Fibroblast of upper back skin (primary cell): Measurements from ENCODE around the gene SRGAP1.
"Not testable (repeated sequence)": the region's sequence is repeated elsewhere in the genome, so short reads cannot be mapped to it uniquely, and the experiment has no call there.

ENCODE experiments used
- DNase-seq: peaks from one replicate; pipeline ENCODE4 v3.0.0-alpha.2; 2013

SRGAP1 gene

DNA sequence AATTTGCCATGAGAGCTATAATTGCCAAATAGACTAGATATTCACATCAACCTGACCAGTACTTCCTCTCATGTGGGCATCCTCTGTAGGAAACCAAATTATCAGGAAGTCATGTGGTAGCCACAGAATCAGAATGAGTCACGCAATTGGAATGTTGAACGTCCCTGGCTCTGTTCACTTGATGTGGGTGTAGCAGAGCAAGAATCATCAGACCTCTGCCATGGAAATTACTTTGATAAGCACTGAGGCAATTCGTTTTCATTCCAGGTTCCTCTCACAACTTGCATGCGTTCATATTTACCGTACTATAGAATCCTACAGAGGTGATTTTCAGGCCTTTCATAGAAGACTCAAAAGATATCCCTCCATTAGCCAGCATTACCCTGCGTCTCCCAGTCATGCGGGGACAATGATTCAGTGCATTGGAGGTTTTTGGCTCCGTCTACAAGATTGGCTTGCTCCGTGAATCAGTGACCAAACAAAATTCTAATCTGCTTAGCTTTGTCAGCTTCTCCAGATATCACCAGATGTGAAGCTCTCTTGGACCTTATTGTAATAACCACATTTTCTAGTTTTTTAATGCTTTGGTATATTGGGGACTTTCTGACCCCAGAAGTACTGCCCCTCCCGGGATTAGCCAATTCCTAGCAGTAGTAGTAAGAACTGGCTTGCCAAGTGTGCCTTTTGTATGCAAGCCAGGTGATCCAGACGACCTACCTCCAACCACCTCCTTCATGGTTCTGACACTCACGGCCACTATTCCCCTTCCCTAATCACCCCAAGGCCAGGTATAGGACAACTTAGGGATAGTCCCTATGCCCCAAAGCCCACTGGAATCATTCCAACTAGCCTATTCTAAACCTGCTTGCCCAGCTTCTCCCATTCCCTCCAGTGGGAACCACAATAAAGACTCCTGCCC is 244.2 kb downstream of the SRGAP1 start:
- DNase-seq: peak; percentile 95

DNA sequence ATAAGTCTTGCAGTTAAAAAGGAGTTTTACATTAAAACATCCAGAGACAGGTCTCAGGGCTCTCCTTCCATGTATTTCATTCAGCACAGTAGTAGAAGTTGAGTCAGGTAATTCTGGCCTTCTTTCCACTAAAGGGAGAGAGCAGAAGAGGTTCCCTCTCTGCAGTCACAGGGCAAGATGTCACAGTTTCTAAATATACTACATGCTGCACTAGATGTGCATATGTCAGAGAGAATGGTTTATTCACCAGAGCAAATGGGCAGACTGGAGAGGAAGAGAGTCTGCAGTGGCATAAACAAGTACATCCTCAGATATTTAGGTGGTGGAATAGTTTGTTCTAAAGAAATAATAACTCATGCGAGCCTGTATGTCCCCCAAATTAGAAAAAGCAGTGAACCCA is 245.5 kb downstream of the SRGAP1 start:
- no peak for DNase-seq

DNA sequence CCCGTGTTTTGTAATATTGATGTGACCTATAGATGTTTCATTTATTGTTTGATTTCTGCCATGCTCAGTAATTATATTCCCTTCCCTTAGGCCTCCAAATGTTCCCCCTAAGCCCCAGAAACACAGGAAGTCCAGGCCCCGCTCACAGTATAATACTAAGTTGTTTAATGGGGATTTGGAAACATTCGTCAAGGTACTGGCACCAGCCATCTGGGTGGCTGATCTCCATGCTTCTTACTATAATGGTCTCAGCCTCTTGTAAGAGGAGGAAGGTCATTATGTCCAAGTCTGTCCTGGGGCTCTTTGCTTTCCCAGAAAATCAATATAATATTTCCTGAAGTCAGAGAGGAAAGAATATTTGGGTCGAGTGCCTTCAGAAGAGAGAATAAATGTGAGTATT is 246.7 kb downstream of the SRGAP1 start:
- DNase-seq: no peak

DNA sequence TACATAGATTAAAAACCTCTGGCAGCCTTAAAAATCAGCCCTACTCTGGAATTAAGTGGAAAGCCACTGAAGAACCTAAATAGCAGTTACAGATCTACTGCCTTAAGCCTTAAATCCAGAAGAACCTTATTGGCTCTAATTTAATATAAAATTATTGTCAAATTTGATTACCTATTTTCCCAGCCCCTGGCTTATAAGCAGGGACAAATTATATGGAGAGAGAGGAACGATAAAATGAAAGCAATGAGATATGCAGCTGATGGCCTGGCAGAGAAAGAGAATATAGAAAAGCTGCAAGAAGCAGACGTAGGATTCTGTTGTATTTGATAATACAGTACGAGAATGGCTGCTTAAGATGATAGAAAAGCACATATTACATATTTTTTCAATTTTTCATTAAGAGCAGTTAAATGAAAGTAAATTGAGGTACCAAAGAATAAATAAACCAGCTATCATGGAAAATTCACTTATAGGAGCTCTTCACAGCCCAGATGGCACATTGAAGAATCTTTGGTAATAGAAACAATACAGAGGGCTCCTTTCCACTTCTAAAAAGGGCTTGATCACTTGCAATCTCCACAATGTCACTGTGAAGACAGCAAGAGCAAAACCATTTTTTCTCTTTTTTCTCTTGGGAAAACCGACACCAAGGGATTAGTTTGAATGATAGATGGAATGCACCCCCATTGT is 248.2 kb downstream of the SRGAP1 start:
- no peak for DNase-seq

DNA sequence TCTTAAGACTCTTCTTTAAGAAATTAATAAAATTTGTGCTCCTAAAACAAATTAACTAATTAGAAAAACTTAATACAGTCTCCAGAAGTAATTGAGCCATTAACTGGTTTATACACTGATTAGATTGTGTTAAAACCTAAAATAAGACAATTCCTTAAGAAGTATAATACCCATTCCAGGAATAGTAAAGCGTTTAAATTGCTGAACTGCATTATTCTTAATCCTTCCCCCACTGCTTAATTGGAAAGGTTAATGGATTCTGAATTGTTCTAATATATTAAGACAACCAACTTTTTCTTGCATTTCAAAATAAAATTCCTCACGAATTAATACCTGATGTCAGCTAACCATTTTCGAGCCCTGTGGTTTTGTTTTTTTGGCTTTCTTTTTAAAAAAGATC is 249.2 kb downstream of the SRGAP1 start:
- no peak for DNase-seq

DNA sequence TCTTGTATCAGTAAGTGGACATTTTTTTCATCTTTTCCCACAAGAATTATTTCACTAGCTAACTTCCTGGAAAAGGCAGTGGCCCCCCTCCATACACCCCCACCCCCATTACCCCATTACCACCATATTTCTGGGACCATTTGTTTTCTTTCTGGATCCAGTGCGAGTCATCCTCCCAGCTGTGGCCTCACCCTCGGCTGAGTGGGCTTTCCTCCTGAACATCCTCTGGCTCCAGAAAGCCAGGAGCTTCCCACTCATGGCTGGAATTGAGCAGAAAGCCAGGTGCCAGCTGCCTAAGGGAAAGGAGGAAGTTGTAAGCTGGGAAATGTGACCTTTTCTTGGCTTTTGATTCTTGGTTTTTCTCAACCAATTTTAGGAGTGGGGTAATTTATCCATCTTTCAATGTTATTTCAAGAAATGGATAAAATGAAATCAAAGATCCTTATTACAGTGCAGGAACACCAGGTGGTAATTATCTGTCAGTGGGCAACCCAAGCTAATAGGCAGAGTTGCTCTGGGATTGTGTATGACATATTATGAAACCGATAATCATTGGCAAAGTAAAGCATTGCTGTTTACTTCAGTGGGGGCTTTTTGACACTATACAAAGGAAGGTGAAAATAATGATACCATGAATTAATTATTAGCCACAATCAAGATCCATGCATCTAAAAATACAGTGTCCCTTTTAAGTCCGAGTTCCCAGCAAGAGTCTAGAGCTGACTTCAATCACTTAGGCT is 253.0 kb downstream of the SRGAP1 start:
- DNase-seq: peak; percentile 43

DNA sequence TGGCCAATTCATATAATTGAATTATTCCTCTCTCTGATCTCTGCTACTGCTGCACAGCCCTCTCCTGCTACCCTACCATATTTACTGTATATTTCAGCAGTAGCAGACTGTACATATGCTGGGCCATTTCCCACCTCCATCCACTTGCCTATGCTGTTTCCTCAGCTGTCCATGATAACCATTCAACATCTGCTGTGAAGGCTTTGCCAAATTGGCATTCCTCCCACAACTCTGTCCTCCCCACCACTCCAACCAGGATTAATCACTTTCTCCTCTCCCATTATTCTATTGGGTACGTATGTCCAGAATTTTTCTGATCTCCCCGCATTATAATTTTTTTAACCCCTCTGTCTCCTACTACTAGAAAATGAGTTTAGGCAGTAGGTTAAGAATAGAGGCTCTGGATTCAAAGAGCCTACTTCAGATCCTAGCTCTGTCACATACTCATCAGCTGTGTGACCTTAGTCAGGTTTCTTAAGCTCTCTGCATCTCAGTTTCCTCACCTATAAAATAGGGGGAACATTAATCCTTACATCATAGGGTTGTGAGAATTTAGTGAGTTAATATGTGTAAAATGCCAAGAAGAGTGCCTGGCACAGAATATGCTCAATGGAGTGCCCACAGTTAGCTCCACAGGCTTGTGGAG is 254.3 kb downstream of the SRGAP1 start:
- peak; percentile 86 for DNase-seq

DNA sequence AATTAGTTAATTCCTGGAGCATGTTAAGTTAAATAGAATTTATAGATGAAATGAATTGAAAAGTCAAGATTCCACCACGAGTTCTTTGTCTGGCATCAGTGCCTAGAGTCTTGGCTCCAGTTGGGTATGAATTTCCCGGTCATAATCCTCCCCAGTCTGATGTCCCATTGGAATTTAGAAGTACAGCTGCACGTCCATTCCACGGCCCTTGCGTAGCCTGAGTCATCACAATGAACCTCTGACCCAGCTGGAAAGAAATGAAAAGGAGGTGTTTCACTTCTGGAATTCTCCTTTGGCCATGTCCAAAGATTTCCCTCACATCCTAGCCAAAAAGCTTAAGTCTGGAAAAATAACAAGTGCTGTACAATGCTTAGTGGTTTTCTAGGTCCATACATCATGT is 254.9 kb downstream of the SRGAP1 start:
- DNase-seq: peak; percentile 95

DNA sequence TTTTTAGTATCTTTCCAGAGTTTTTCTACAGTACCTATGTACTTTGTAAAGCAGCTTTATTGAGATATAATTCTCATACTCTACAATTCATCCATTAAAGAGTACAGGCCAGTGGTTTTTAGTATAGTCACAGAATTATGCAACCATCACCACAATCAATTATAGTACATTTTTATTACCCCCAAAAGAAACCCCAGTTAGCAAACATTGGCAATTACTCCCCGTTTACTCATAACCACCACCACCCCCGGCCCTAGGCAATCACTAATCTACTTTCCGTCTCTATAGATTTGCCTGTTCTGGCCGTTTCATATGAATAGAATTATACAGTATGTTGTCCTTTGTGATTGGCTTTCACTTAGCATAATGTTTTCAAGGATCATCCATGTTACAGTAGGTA is 257.8 kb downstream of the SRGAP1 start:
- peak; percentile 72 for DNase-seq

DNA sequence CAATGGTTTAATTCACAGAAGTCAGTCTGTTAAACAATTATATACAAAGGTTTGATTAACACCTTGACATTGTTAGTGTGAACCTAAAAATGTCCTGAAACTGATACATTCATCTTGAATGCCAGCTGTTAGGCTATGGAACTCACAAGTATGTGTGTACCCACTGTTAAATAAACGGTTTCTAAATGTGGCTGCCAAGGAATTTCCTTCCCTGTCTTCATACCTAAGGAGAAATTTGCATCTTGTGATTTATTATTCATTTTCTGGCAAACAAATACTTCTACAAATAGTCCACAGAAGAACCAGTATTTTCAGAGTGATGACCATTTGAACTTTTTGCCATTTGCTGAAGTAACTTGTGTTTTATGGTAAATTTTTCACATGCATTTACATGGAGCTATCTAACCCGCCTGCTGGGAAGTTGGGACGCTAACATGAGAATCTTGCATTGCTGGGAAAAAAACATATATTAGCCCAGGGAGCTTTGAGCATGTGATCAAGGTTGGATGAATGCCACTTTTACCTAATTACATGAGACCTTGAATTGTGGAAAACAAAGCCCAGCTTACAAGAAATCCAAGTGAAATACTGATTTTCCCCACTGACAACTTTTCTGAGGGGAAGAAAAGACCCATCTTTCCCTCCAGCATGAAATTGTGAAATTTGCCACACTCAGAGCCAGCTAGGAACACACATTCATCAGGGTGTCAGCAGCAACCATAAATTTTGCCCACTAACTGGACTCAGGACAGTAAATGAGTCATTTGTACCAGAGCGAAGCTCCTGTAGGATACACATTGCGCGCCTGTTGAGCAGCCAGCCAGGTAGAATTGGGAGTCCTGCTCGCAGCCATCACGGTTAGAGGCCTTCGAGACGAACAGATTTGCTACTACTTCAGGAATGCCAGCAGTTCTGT is 259.6 kb downstream of the SRGAP1 start:
- DNase-seq: peak; percentile 65

DNA sequence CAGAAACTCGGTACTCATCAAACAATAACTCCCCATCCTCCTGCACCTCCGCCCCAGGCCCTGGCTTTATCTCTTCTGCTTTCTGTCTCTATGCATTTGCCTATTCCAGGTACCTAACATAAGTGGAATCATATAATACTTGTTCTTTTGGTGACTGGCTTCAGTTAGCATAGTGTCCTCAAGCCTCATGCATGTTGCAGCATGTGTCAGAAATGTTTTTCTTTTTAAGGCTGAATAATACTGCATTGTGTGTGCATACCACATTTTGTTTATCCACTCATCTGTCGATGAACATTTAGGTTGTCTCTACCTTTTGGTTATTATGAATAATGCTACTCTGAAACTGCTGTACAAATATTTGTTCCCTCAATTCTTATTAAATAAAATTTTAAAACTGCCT is 260.5 kb downstream of the SRGAP1 start:
- DNase-seq: no peak

DNA sequence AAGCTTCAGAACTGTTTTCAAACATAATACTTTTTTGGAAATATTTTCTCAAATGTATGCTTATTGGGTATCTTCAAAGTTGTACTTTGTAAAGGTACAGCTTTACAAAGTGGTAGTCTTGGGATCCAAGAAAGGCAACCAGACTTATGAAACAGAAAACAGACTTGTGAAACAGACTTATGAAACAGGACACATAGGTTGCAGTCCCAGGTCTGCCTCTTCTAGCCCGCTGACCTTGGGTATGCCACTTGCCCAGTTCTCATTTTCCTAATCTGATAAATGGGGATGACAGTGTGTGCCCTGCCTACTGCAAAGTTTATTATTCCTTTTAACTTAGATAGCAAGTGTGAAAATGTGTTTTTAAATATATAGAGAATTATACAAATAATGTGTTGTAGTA is 263.3 kb downstream of the SRGAP1 start:
- no peak for DNase-seq

DNA sequence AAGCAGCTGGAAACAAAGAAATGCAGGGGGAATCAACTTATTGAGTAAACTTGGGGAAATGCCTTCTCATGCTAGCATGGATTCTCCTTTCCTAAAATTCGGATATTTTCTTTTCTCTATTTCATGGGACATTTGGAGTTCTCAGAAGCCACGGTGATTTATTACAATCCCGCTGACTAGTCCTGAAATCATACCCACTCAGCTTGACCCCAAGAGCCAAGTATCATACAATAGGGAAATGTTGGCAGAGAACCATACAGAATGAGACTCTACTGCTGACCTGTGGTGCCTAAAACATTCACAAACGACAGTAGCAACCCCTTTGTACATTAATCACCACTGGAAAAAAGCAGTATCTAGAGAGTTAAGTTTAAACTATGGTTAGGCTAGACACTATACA is 265.2 kb downstream of the SRGAP1 start:
- DNase-seq: no peak

DNA sequence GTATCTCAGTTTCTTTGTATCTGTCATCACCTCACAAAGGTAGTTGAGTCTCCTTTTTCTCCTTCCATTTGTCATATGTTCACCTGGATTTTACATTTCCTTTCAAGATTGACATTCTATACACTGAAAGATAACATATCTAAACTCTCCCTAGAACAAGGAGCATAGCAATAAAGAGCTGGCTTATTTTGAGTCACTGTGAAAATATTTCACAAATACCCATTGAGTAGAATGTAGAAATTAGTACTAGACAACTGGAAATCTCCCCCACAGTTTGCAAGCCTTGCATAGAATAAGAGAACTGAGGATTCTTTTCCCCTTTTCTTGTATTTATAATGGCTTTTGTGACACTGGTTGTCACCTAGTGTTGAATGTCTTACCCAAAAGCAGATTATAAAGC is 266.4 kb downstream of the SRGAP1 start:
- no peak for DNase-seq

DNA sequence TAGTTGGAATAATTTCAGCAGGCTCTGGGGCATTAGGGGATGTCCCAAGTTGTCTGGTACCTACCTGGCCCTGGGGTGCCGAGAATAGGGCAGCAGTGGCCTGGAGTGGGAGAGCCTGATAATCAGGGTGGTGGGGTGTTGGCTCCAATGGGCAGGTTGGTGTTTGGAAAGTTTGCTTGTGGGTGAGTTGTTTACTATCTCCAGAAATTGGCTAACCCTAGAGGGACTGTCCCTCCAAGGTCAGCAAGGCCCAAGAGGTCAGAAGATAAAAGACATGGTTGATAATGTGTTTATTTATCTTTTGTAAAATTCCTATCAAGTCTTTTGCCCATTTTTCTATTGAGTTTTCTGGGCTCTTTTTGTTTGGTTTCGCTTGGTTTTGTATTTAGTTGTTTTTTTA is 272.5 kb downstream of the SRGAP1 start:
- DNase-seq: no peak

DNA sequence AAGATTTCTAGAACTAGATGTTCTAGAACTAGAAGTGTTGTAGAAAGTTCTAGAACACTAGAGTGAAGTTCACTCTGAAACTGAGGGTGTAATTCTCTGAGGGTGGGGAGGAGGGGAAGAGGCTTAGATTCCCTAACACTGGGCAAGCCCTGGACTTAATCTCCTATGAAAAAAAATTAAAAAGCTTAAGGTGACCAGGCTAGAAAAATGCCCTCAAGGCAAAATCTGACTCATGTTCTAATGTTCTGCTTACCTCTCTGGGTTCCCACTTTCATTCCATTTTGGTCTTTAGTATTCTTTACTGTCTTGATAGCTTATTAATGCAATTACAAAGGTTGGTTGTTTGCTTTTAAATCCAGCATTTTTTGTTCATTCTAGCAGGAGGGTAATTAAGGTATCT is 276.1 kb downstream of the SRGAP1 start:
- DNase-seq: no peak

DNA sequence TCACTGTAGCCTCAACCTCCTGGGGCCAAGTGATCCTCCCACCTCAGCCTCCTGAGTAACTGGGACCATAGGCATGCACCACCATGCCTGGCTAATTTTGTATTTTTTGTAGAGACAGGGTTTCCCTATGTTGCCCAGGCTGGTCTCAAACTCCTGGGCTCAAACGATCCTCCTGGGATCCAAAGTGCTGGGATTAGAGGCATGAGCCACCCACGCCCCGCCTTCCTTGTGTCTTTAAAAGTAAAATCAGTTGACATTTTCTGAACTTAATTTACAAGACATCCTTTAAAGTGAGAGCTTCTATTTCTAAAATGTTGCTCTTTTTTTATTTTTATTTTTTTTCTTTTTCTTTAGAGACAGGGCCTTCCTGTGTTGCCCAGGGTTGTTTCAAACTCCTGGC is 276.6 kb downstream of the SRGAP1 start:
- not testable (repeated sequence) for DNase-seq

DNA sequence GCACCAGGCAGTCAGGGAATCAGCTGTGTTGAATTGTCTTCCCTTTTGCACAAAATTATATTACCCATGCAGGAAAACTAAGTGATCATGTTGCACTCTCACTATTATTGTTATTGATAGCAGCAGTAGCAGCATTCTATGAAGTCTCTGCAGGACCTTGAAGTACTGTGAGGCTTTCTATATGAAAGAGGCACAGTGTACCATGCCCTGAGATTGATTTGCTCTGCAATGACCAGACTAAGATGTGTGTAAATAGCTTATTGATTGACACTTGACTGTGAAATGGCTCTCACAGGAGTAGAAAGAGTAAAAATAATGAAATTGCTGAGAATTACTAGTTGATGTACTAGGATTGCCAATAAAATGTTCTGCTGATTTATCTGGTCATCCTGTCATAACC is 277.7 kb downstream of the SRGAP1 start:
- no peak for DNase-seq

DNA sequence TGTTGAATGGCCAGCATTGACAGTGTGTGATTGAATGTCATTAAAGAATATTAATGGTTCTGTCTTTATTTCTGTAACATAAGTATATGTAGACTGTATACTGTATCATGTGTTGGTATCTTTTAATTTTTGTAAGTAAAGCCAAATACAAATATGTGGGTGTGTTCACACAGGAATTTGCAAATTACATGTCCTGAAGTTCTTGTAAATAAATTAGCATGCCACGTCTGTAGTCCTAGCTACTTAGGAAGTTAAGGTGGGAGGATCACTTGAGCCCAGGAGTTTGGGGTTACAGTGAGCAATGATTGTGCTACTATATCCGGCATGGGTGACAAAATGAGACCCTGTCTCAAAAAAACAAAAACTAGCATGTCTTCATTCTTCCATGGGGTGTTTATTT is 278.5 kb downstream of the SRGAP1 start:
- DNase-seq: no peak

DNA sequence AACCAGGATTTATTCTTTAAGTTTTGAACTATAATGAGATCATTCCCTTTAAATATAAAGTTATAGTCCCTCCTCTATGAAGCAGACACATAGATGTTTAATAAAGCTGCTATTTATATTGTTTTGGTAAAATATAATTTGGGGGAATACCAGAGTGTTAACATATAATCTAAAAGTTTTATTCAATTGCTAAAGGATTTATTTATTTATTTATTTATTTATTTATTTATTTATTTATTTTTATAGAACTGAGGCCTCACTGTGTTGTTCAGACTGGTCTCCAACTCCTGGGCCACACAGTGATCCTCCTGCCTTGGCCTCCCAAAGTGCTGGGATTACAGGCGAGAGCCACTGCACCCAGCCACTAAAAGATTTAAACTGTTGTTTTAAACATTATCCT is 278.9 kb downstream of the SRGAP1 start:
- no peak for DNase-seq

DNA sequence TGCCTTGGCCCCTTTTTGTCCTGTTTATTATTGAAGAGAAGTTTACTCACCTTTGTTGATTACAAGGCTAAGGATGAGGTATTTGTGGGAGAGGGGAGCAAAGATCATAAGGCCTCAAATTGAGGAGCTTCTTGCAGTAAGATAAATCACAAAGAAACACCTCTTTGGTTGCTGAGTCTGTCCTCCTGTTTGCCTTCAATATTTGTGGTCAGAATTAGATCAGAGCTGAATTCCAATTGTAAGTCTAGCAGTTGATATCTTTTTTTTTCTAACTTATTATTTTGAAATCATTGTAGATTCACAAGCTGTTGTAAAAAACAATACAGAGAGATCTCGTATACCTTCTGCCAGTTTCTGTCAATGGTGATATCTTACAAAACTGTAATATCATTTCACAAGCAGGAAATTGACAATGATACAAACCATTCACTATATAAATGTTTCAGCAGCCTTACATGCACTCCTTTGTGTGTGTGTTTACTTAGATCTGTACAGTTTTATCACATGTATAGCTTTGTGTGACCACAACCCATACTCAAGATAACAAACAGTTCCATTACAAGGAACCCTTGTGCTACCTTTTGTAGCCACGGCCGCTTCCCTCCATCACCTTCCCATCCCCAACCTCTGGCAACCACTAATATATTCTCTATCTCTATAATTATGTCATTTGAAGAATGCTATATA is 280.2 kb downstream of the SRGAP1 start:
- DNase-seq: peak; percentile 37
